MV-4-11 (cell line): Measurements from ENCODE around the gene RGCC.
"Not testable (repeated sequence)": the region's sequence is repeated elsewhere in the genome, so short reads cannot be mapped to it uniquely, and the experiment has no call there.

Experiments used
- DNase-seq: peaks from one replicate; lab custom pipeline; 2025; lab: John Stamatoyannopoulos, UW

The RGCC gene

DNA sequence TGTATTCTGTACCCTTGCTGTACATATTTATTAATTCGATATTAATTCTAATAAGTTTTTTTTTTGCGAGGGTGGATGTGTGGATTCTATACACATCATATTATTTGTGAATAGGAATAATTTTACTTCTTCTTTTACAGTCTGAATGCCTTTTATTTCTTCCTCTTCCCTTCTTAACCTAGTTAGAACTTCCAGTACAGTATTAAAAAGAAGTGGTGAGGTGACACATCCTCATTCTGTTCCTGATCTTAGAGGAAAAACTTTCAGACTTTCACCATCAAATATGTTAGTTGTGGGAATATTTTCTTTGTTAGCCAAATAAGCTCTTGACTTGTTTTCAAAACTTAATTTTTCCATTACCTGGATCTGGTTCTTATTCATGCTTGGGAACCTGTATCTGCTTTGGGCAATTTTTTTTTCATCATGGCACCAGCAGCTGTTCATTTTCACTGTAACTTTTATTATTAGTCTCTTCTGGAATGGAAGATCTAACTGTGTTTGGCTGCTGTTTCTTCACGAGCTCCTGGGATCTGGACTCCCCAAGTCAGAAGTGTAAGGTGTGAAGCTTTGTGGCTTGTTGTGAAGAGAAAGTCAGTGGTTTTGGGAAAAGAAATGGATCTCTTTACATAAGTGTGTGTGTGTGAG, 33.1 kb downstream of the RGCC start:
- DNase-seq = peak; percentile 35

DNA sequence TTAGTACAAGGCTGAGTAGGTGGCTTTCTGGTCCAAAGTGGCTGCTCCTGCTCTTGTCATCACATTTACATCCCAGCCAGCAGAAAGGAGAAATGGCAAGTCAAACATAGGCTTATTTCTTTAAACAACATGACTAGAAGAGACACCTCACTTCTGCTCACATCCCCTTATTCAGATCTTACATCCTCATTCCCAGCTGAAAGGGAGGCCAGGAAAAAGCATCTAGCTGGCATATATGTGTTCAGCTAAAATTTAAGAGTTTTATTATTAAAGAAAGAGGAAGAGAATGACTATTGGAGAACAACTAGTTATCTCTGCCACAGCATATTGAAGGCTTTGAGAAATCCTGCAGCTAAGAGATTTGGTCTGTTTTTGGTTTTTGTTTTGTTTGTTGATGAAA, 34.1 kb downstream of the RGCC start:
- peak; percentile 6 for DNase-seq

GRCh38 chr13:41492432-41493260, 35.3 kb downstream of the RGCC start:
- DNase-seq = peak; percentile 56

- no peak for DNase-seq
Observed at GRCh38 chr13:41494202-41494601, 36.9 kb downstream of the RGCC start.

DNA sequence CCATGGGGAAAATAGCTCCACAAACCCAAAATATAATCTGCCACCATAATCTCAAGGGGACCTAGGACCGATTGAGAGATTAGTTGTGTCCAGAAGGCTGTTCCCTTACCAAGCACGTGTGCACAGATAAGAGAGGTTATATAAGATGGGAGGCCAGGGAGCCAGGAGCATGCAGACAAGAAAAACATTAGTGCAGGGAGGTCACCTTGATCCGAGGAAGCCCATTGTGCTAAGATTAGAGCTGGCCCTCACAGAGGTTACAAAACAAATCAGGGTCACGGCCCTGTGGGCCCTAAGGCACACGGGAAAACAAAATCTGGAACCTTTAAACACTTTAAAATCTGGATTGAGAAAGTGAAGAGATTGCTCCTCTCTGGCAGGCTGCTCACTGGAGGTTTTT, 37.7 kb downstream of the RGCC start:
- no peak for DNase-seq

DNA sequence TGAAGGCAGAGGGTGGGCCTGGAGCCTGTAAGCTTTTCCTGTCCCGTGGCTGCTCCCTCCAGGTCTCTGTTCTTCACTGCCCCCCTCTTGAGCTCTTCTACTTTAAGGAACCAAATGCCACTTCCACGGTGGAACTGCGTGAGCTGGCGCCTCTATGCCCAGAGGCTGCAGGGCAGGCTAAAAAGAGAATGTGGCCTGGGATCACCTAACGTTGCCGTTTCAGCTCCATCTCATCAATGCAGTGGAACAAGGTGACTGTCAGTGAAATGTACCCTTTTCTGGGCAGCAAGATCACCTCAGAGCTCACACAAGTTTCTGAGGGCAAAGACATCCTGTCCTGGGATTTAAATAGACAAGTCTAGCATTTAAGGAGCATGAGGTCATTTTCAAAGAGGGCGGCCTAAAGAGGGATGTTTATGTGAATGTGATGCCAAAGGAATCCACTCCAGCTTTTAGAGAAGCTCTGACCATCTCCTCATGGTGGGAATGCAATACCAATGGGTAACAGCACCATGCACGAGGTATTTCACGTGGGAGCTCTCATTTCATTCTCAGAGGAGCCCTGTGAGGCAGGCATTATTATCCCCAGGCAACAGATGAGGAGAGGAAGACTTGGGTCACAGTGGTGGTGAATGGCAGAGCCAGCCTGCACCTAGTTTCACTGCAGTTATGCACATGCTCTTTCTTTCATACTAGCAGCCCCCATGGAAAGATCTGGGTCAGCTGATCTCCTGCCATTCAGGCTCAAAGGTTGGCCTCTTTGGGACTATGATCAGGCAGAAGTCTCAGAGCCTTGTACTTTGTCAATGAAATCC, 39.3 kb downstream of the RGCC start:
- DNase-seq = no peak

DNA sequence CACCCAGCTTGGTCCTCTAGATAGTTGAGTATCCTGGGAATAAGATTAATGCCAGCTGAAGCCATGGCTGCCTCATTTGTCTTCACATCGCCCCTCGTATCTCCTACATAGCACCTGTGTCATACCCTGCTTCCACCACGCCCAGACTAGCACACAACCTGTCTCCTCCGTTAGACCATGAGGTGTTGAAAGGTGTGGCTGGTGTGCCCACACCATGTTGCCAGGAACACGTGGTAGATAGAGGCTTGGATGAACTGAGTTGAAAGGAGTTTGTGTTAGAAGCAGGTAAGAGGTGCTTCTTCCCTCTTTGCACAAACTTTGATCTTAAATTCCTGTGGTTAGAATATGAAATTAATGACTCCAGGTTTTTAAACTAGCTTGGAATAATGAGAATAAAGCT, 40.1 kb downstream of the RGCC start:
- no peak for DNase-seq

DNA sequence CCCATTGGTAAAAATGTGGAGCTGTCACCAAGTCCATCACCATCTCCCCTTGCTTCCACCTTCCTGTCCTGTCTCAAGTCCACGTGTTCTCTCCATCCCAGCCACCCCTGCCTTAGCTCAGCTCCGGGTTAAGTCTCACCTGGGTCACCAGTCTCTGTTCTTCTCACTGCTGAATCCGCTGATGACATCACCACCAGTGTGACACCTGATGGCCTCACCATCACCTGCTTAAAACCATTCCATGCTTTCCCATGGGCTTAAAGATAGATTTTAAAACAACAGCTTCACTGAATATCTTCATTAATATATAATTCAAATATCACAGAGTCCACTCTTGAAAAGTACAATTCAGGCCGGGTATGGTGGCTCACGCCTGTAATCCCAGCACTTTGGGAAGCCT, 42.1 kb downstream of the RGCC start:
- no peak for DNase-seq

- DNase-seq = no peak
Observed at GRCh38 chr13:41500511-41500910, 43.2 kb downstream of the RGCC start.

DNA sequence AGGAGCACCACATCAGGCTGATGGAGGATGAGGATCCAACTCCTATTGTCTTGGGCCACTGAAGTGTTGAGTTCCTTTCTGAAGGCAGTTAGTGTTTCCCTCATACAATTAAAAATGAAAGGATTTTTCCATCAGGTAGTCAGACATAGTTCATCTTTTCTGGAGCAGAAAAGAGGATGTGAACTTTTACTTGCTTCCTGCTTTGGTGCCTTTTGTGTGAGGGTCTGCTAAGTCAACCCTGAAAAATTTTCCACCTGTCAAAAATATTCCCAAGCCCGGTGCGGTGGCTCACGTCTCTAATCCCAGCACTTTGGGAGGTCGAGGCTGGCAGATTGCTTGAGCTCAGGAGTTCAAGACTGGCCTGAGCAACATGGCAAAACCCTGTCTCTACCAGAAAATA, 43.9 kb downstream of the RGCC start:
- DNase-seq = peak; percentile 55

GRCh38 chr13:41502031-41502430, 44.7 kb downstream of the RGCC start:
- DNase-seq = no peak

DNA sequence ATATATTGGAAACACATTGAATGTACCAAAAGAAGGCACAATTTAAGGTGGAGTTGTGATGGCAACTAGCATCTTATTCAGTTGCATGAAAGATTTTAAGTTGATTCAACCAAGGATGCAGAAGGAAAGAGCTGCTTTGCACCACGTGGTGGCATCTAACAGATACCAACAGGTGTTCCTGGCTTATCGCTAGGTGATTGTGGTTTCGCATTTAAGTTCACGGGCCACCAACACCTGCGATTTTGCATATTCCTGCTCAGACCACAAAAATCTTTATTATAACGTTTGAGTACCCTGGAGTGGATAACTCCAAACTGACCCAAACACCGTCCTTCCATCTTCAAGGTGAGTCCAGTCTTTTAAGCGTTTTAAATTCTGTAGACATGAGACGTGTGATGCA, 45.3 kb downstream of the RGCC start:
- no peak for DNase-seq

DNA sequence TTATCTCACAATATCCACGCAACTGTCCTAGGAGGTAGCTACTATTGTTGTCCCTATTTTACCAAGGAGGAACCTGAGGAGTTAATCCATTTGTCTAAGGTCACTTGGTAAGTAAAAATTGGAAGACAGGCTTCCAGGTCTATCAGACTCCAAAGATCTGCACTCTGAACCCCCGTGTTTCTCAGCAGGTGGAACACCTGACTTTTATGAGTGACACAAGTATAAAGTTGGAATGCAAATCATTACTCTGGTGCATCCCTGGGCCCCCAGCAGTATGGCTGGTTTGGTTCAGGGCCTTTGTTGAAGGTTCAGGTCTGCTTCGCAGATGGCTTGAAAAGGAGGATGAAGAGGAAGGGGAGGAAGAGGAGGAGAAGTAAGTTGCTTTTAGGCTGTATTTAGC, 46.0 kb downstream of the RGCC start:
- DNase-seq = no peak

GRCh38 chr13:41504657-41505056, 47.3 kb downstream of the RGCC start:
- not testable (repeated sequence) for DNase-seq

GRCh38 chr13:41505209-41505835, 48.0 kb downstream of the RGCC start:
- DNase-seq = no peak

- DNase-seq = no peak
Observed at GRCh38 chr13:41506312-41506711, 49.0 kb downstream of the RGCC start.

- no peak for DNase-seq
Observed at GRCh38 chr13:41509971-41510370, 52.6 kb downstream of the RGCC start.

DNA sequence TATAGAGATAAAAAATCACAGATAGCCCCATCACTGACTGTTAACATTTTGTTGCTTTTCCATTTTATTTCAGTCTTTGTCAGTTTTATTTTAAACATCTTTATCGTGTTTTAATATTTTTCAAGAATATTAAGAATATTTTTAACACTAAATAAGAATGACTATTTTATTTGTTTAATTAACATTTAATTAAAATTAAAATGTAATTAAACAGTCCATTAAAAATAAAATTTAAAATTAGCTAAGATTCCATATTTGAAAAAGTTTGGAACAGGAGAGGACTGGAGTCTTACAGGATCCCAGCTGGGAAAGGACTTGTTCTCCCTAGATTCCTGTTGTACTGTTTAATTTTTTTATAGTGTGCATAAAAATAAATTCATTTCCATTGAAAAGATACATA, 54.5 kb downstream of the RGCC start:
- no peak for DNase-seq

DNA sequence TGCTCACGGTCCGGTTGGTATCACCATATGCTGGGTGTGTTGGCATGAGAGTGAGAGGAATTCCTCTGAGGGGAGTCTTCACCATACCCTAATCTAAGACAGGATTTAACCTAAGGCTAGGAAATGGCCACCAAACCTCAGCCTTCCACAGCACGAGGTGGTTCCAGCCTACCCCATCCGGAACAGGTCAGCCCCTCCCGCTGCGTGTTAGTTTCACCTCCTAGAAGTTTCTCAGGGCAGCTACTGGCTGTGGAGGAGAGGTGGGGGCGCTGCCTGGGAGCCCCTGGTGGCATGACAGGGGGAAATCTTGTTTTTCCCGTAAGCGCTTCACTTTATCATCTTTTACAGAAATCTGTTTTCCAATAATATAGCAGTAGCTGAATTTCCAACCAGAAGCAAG, 55.1 kb downstream of the RGCC start:
- no peak for DNase-seq

DNA sequence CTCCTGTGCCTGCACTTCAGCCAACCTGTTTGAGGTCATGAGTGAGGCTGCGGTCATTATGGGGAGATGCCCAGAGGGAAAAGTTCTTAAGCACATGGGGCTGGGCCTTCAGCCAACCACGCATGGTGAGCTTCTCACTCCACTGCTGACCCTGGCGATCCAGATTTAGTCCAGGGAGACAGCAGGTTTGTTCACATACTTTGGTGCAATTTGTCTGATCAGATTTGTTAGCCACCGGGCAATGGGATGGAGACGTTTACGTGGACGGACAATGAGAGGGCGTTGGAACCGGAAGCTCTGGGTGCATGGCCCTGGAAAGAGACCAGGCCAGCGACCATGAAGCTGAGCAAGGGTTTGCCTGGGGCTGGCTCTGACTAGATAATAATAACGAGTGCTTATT, 56.2 kb downstream of the RGCC start:
- DNase-seq = no peak

DNA sequence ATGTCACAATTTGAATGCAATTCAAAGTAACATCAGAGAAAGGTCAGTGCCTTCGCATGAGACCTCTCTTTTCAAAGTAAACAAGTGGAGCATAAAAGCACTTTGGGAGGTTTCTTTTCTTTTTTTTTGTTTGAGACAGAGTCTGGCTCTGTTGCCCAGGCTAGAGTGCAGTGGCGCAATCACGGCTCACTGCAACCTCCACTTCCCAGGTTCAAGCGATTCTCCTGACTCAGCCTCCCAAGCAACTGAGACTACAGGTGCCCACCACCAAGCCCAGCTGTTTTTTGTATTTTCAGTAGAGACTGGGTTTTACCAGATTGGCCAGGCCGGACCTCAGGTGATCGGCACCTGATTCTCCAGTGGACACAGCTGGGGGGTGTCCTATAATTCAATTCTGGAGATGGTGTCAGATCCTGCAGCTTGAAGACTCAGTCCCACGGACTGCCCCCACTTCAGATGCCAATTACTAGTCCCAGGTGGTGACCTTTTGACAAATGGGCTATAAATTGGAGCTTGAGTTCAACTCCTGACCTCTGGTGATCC, 57.6 kb downstream of the RGCC start:
- no peak for DNase-seq

GRCh38 chr13:41515491-41516139, 58.3 kb downstream of the RGCC start:
- no peak for DNase-seq
